RWPE1 (cell line): ENCODE results near the gene KTN1.

Experiments used
- CTCF ChIA-PET: fragments of 350-600 bp; sonication (Branson Sonifier 250); formaldehyde crosslinking; extraction: SDS; loops from one replicate; lab custom pipeline; 2021; lab: Yijun Ruan, JAX
- POLR2A ChIA-PET: fragments of 400-600 bp; formaldehyde crosslinking; extraction: SDS; loops from one replicate; lab custom pipeline; 2020; ENCODE audit warnings: antibody characterized with exemption; ENCODE audit not compliant: low non-redundant PET; lab: Yijun Ruan, JAX
- DNase-seq: peaks from one replicate; pipeline ENCODE4 v3.0.0; 2012; ENCODE audit warnings: low spot score
- H3K27ac ChIP-seq: fragments of 450-650 bp; 2 replicates; pipeline ENCODE4 v1.5.1; 2017
- TF ChIP-seq, protein P1 (sequence below): fragments of 450-650 bp; conservative IDR thresholded peaks from 2 replicates; pipeline ENCODE4 v1.5.1; 2017; ENCODE audit warnings: low read depth, mild to moderate bottlenecking

KTN1 gene

DNA sequence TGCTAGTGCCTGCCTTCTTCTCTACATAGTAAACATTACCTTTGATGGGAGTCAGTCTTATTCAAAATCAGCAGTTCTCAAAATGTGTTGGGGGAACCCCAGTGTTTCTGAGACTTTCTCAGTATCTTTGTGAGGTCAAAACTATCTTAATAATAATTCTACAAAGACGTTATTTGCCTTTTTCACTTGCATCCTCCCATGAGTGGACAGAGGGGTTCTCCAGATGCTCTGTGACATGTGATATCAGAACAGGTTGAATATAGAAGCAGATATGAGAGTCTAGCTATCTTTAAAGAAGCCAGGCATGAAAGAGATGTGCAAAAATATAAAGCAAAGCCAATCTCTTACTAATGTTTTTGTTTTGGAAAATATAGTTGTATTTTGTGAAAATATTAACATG lies 144.7 kb downstream of the KTN1 start:
- CTCF ChIA-PET: interaction anchor here (1.4 kb wide), 1 partner anchor 9 kb away, joined by 3 read pairs; no protein-coding TSS in a partner anchor
- POLR2A ChIA-PET: no interaction called here
- no peak for DNase-seq
- no peak overlapping the region for H3K27ac ChIP-seq
- TF ChIP-seq, protein P1, sequence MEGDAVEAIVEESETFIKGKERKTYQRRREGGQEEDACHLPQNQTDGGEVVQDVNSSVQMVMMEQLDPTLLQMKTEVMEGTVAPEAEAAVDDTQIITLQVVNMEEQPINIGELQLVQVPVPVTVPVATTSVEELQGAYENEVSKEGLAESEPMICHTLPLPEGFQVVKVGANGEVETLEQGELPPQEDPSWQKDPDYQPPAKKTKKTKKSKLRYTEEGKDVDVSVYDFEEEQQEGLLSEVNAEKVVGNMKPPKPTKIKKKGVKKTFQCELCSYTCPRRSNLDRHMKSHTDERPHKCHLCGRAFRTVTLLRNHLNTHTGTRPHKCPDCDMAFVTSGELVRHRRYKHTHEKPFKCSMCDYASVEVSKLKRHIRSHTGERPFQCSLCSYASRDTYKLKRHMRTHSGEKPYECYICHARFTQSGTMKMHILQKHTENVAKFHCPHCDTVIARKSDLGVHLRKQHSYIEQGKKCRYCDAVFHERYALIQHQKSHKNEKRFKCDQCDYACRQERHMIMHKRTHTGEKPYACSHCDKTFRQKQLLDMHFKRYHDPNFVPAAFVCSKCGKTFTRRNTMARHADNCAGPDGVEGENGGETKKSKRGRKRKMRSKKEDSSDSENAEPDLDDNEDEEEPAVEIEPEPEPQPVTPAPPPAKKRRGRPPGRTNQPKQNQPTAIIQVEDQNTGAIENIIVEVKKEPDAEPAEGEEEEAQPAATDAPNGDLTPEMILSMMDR: no peak

DNA sequence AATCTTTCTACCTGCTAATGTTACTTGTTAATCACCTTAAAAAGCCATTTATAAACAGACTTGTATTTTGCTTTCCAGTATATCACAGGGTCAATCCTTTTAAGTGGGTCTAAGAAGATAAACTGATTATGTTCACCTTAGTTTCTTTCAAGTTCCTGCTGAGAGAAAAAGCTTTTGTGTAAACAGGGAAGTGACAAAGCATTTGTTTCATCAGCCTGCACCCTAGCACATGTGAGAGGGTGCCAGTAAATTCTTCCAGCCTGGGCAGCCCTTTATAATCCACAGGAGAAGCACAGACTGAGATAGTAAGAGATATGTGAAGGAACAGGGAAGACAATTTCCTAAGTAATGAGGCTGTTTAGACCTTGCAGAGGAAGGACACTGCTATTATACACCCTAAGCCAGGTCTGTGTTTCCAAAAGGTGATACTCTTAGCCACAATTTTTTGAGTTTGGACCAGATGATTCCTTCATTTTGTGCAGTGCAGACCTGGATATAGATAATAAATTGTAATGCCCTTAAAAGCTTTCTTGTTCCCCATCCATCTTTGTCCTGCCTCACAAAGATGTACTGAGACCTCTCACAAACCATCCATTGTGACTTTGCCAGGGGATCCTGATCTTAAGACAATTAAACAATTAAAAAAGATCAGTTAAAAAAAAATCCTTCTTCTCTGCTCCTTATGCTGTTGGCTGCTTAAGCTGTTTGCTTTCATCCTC lies 150.7 kb downstream of the KTN1 start:
- H3K27ac ChIP-seq: no peak overlapping the region
- CTCF ChIA-PET: interaction anchor here (0.6 to 1.1 kb wide), 2 partner anchors 9 to 36 kb away, joined by 3 read pairs; no protein-coding TSS in a partner anchor
- DNase-seq: no peak
- POLR2A ChIA-PET: no interaction called here
- TF ChIP-seq, protein P1: no peak

- TF ChIP-seq, protein P1: no peak
- ChIA-PET CTCF (interaction anchor here (0.6 to 1.1 kb wide), 4 partner anchors 10 to 710 kb away, joined by 3 read pairs; no protein-coding TSS in a partner anchor), POLR2A (no interaction called here)
Observed at GRCh38 chr14:55731311-55731872, 151.4 kb downstream of the KTN1 start.

DNA sequence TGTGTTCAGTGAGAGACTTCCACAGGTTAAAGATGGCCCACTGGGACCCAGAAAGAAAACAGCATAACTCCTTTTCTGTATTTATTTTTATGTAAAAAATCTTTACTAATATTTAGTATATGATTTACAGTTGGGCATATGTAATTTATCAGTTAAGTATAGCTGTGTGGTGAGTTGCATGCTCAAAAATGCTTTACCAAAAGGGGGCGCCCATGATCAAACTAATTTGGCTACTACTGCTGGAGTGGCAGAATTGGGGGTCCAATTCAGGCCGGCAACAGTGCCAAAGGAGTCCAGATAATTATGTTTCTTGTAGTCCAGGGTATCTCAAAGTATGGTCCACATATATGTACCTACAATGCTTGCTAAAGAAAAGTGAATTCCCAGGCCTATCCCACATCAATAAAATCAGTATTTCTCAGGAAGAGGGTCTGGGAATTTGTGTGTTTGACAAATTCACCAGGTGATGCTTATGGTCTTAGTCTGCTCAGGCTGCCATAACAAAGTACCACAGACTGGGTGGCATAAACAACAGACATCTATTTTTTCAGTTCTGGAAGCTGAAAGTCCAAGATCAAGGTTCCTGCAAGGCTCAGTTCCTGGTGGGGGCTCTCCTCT lies 152.0 kb downstream of the KTN1 start:
- TF ChIP-seq, protein P1: peak; percentile 38
- no peak for DNase-seq
- POLR2A ChIA-PET: no interaction called here
- CTCF ChIA-PET: interaction anchor here (0.5 to 0.8 kb wide), 3 partner anchors 169 to 709 kb away, joined by 3 to 4 read pairs (median 3); no protein-coding TSS in a partner anchor
- no peak overlapping the region for H3K27ac ChIP-seq

More at GRCh38 chr14:55731311-55731872, 151.4 kb downstream of the KTN1 start:
- no peak overlapping the region for H3K27ac ChIP-seq
- no peak for DNase-seq

DNA sequence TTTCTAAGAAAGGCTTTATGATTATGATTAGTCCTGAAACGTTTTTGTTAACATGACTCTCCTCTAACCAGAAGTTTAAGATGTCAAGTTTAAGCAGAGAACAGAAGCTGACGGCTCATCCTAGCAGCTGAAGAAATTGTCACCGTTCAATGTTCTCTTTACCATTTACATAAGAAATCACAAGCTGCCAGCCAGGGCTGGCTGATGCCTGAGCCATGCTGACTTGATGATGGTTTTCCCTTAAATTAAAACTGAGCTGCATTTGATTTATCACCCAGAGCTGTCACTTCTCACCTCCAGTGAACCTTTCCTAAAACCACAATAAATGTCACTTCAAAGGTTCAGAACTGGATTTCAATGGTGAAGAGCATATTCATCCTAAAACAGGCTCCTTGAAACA lies 153.6 kb downstream of the KTN1 start:
- DNase-seq: no peak
- TF ChIP-seq, protein P1: no peak
- CTCF ChIA-PET: interaction anchor here (0.7 to 1.6 kb wide), 3 partner anchors 10 to 565 kb away, joined by 3 to 4 read pairs (median 4); no protein-coding TSS in a partner anchor
- POLR2A ChIA-PET: no interaction called here
- no peak overlapping the region for H3K27ac ChIP-seq
